Measurements from ENCODE around the gene PANK2. TPM values are rescaled to one million over a fixed set of nuclear protein-coding genes. Genes with fewer than 3 reads are reported as not detected.
"Not testable (repeated sequence)": the region's sequence is repeated elsewhere in the genome, so short reads cannot be mapped to it uniquely, and the experiment has no call there.

The PANK2 gene
- 60.3 TPM for total RNA-seq (ENCODE audit: unreplicated experiment)
- long read RNA-seq, transcript PANK2-201 (7 exons, 2,280 nt): major isoform, 20 of 70 reads
- long read RNA-seq, transcript PANK2-202 (7 exons, 1,843 nt): minor isoform, 18 of 70 reads
- long read RNA-seq, partial matches to known transcripts: 19 of 70 reads
- long read RNA-seq, other reads (novel, unspliced or antisense): 12 of 70 reads

DNA sequence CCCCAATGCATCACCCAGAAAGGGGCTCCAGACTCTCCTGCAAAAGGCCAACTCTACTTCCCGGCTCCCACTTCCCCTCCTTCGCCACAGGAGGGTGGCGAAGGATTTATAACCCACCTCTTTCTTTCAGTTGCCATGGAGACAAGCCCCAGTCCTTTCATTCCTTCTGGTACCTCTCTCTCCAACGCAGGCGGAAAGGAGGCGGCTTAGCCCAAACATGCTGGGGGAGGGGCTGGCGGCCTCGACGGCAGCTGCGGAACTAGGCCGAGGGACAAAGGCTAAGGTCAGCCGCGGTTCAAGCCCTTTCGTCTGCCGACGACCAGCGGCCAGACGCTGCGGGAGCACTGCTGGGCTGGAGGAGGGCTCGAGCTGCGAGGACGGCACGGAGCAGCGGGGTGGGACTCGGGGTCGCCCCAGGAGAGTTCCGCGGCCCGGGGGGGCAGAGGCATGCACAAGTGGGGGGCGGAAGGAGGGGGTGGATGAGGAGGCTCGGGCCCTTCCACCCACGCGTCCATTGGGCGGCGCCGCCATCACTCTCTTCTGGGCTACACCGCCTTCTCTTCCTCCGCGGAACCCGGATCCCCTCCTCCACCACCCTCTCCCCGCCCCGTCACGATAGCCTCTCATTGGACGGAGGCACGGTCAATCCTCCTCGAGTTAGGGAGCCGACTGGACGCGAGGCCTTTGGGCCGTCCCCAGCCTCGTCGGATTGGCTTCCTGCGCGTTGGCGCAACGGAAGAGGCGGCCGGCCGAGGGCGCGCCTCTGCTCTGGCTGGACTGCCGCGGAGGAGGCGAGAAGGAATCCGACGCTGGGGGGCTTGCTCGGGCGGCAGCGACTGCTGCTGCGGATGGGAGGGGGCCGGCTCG is at the start of gene PANK2:
Gene PANK2, plus strand, starts transcription at position 766 of the 867 bp plus-strand sequence.
- peaks cover 18% of the 10 kb centered on the region for H3K9me3 Mint-ChIP-seq (ENCODE audit: unreplicated experiment)
- H3K4me1 Mint-ChIP-seq (ENCODE audit: low read depth, unreplicated experiment): peaks cover 23% of the 10 kb centered on the region
- peak; percentile 99 for DNase-seq
- peaks cover 9% of the 10 kb centered on the region for H3K36me3 Mint-ChIP-seq (ENCODE audit: unreplicated experiment)
- TF ChIP-seq CTCF (IDR thresholded peaks at IDR 0.05; ENCODE audit: partially characterized antibody, unreplicated experiment): peak; percentile 32
- H3K4me3 Mint-ChIP-seq (ENCODE audit: unreplicated experiment): peak within 1 kb of the TSS; percentile 99
- H3K27ac Mint-ChIP-seq (ENCODE audit: unreplicated experiment): peak within 1 kb of the TSS; percentile 98
- peaks cover 12% of the 10 kb centered on the region for H3K27me3 Mint-ChIP-seq (ENCODE audit: unreplicated experiment)

- DNase-seq; H3K36me3 Mint-ChIP-seq (ENCODE audit: unreplicated experiment); H3K4me1 Mint-ChIP-seq (ENCODE audit: low read depth, unreplicated experiment); H3K9me3 Mint-ChIP-seq (ENCODE audit: unreplicated experiment); H3K27ac Mint-ChIP-seq (ENCODE audit: unreplicated experiment); H3K27me3 Mint-ChIP-seq (ENCODE audit: unreplicated experiment); H3K4me3 Mint-ChIP-seq (ENCODE audit: unreplicated experiment): not testable (repeated sequence)
Measured at GRCh38 chr20:3840201-3840600, 49.0 kb upstream of the PANK2 start.

GRCh38 chr20:3842348-3842930 is 46.7 kb upstream of the PANK2 start:
- no peak overlapping the region for H3K4me3 Mint-ChIP-seq (ENCODE audit: unreplicated experiment)
- no peaks in the 10 kb centered on the region for H3K36me3 Mint-ChIP-seq (ENCODE audit: unreplicated experiment)
- H3K27me3 Mint-ChIP-seq (ENCODE audit: unreplicated experiment): peaks cover 4% of the 10 kb centered on the region
- no peaks in the 10 kb centered on the region for H3K9me3 Mint-ChIP-seq (ENCODE audit: unreplicated experiment)
- no peak for DNase-seq
- no peak overlapping the region for H3K27ac Mint-ChIP-seq (ENCODE audit: unreplicated experiment)
- H3K4me1 Mint-ChIP-seq (ENCODE audit: low read depth, unreplicated experiment): peaks cover 2% of the 10 kb centered on the region
- TF ChIP-seq CTCF (IDR thresholded peaks at IDR 0.05; ENCODE audit: partially characterized antibody, unreplicated experiment): no peak

DNA sequence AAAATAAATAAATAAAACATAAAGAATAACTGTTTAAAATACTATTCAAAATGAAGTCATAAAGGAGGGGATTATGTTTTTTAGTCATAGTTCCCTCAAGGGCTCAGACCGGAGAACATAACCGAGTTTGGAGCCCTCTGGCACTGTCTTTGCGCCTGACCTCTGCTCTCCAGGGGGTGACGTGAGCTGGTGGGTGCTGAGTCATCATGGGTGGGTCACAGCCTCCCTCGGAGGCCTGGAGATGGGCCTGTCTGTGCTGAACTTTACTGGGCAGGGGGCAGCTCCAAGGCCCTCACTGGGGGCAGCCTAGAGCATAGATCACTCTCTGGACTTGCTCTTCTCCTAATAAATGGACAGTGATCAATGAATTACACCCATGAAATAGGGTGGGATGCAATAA is 45.7 kb upstream of the PANK2 start:
- Mint-ChIP-seq H3K27me3 (ENCODE audit: unreplicated experiment) (peaks cover 5% of the 10 kb centered on the region), H3K36me3 (ENCODE audit: unreplicated experiment) (no peaks in the 10 kb centered on the region), H3K4me1 (ENCODE audit: low read depth, unreplicated experiment) (peaks cover 2% of the 10 kb centered on the region), H3K27ac (ENCODE audit: unreplicated experiment) (no peak overlapping the region), H3K9me3 (ENCODE audit: unreplicated experiment) (no peaks in the 10 kb centered on the region), H3K4me3 (ENCODE audit: unreplicated experiment) (no peak overlapping the region)
- no peak for TF ChIP-seq CTCF (IDR thresholded peaks at IDR 0.05; ENCODE audit: partially characterized antibody, unreplicated experiment)
- no peak for DNase-seq

GRCh38 chr20:3843990-3844619 is 45.1 kb upstream of the PANK2 start:
- not testable (repeated sequence) for H3K27ac Mint-ChIP-seq (ENCODE audit: unreplicated experiment); H3K36me3 Mint-ChIP-seq (ENCODE audit: unreplicated experiment); H3K4me1 Mint-ChIP-seq (ENCODE audit: low read depth, unreplicated experiment); H3K27me3 Mint-ChIP-seq (ENCODE audit: unreplicated experiment); H3K9me3 Mint-ChIP-seq (ENCODE audit: unreplicated experiment); DNase-seq; H3K4me3 Mint-ChIP-seq (ENCODE audit: unreplicated experiment)
